SW 1271 (cell line): ENCODE measurements around the gene RPN1.

Source experiments
- DNase-seq, 2 experiments: peaks; one replicate each; lab custom pipeline; 2025; lab: John Stamatoyannopoulos, UW

RPN1 gene

DNA sequence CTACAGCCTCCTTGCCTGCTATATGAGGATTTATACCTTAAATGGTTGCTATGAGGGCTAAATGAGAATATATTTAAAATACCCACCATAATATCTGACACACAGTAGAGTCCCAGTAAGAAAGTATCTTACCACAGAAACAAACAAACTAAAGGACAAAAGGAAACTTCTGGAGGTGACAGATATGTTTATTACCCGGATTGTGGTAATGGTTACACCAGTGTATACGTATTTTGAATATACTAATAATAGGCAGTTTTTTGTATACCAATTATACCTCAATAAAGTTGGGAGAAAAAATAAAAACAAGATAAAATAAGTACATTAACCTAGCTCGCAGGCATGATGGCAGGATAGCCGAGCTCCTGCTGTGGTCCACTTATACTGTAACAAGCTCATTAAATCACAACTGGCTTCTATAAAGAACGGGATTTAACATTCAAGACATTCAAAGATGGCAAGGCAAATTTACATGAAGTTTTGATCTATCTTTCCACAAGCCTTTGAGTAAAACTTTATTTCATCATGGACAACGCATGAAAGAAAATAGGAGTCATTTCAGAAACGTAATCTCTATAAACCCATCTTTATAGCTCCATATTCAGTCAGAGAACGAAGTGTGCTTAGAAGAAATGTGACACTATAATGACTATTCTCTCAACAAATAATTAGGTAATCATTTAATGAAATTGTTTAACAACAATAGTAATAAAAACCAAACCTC, 1.5 kb downstream of the RPN1 start:
- no peak for DNase-seq

DNA sequence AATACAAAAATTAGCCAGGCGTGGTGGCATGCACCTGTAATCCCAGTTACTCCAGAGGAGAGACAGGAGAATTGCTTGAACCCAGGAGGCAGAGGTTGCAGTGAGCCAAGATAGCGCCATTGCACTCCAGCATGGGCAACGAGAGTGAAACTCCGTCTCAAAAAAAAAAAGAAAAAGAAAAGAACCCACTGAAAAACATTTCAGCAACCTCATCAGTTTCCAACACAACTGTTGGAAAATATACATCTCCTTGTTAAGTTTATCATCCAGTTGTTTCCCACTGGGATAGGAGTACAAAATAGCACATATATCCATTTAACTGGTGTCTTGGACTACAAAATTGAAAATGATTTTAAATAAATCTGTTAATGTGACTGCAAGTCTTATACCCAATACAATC, 2.2 kb downstream of the RPN1 start:
- DNase-seq: no peak

DNA sequence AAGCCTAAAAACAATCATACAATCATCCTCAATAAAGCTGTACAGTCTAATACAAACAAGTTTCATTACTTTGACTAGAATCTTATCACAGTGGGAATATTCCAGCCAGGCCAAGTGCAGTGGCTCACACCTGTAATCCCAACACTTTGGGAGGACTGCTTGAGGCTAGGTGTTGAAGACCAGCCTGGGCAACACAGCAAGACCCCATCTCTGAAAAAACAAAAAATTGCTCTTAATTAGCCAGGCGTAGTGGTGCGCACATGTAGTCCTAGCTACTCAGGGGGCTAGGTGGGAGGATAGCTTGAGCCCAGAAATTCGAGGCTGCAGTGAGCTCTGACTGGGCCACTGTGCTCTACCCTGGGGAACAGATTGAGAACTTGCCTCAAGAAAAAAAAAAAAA, 3.3 kb downstream of the RPN1 start:
- DNase-seq: no peak

DNA sequence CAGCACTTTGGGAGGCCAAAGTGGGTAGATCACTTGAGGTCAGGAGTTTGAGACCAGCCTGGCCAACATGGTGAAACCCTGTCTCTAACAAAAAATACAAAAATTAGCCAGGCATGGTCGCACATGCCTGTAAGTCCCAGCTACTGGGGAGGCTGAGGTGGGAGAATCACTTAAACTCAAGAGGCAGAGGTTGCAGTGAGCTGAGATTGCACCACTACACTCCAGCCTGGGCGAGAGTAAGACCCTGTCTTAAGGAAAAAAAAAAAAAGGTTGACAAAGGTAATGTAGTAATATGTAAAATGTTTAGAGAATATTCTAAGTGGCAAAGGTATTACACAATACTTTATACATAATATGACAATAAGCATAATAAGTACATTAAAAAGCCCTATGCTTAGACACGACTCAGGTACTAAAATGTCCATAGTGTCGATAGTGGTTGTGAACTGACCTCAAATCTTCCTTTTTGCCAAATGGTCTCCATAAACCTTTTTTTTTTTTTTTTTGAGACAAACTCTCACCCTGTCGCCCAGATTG, 16.5 kb downstream of the RPN1 start:
- DNase-seq: no peak

DNA sequence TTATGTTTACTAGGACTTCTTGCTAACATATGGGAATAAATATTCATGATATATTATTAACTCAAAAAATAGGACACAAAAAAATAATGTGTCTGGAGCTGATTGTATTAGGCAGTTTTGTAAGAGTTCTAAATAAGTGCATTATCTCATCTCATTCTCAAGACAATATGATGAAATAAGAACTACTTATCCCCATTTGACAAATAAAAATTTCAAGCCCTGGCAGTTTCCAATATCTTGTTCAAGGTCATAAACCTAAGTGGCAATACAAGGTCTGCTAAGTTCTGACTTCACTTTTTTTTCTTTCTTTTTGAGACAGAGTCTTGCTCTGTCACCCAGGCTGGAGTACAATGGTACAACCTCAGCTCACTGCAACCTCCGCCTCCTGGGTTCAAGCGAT, 18.3 kb downstream of the RPN1 start:
- no peak for DNase-seq

DNA sequence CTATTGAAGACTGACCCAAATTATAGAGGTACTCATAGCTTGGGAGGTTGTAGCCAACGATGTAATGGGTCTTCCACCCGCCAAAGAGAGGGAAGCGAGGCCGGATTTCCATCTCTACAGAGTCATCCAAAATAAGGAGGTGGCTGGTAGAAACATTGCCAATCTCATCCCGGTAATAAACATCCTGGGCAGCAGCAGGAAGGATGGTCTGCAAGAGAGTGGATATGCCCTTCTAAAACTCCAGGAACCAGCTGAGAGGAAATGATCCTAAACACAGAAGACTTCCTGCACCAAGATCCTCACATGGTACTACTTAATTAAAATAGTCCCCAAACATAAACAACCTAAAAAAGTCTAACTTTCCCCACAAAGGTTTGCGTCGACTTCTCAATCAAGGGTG, 20.7 kb downstream of the RPN1 start:
- no peak for DNase-seq

DNA sequence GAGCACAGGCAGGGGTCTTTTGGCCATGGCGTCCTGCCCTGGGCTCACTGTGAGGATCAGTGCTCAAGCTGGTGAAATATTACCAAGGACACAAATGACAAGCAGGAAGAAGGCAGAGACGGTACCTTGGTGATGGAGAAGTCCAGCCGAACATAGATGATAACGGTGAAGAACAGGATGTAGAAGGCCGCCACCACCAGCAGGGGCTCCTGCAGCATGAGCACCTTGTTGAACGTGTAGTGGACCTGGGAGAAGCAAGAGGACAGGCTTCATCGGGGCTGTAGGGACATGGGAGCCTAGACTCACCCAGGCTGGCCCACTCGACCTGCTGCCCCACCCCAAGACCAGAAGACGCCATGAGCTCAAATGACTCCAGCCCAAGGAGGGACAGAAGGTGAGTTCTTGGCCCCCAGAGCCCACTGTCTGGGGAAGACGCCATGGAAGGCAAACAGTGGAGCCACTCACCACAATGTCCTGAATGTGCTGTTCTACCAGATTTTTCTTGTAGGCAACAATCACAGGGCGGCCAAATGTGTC, 25.1 kb downstream of the RPN1 start:
- DNase-seq: no peak

DNA sequence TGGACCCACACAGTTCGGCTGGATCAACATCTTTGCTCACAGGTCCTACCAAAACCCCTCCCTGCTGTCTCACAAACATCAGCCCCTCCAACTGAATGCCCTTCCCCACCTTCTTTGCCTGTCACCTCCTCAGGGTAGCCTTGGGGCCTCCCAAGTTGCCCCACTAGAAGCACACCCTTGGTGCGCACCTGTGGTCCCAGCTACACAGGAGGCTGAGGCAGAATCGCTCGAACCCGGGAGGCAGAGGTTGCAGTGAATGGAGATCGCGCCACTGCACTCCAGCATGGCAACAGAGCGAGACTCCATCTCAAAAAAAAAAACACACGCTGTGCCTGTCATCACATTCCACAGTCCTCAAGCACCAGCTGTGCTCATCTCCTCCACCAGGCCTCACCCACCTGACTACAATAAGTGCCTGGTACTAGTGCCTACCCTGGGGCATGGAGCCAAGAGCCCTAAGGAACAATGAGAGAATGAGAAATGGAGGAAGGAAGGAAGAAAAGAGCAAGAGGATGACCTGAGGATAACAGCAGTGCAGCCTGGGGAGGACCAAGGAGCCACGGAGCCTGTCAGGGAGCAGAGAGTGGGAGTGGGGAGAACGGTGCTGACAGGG, 26.0 kb downstream of the RPN1 start:
- DNase-seq: no peak

DNA sequence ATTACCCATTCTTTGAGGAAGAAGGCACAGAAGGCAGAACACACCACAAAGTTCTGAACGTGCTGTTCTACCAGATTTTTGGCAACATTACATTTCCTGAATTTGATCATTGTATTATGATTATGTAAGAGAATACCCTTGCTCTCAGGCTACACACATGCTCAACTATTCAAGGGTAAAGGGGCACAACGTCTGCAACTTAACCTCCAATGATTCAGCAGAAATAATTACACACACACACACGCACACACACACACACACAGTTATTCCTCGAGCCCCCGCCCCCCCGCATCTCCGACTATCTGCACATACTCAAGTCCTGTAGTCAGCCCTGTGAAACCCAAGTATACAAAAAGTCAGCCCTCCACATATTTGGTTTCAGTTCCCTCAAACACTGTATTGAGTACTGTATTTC, 26.8 kb downstream of the RPN1 start:
- DNase-seq: no peak

DNA sequence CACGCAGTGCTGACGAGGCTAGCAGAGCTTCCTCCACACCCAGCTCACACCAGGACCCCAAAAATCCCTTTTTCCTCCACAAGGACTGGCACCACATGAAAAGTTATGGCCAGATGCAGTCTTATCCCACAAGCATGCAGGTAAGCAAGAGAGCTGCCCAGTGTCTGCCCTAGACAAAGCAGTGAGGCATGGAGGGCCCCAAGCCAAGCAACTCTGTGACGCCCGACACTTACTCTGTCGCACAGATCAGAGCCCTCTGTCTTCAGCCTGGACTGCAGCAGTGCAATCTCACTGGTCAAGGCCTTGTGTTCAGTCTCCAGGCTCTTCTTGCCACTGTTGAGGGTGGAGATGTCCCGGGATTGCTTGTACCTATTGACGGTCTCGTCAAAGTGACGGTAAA, 28.7 kb downstream of the RPN1 start:
- no peak for DNase-seq

DNA sequence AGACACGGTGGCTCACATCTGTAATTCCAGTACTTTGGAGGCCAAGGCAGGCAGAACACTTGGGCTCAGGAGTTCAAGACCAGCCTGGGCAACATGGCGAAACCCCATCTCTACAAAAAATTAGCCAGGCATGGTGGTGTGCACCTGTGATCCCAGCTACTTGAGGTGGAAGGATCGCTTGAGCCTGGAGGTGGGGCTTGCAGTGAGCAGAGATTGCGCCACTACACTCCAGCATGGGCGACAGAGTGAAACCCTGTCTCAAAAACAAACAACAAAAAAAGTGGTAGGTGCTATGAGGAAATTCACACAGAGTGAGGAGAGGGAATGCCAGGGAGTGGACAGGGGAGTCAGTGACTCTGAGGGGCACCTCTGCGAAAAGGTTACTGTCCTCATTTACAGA, 29.4 kb downstream of the RPN1 start:
- DNase-seq: no peak

DNA sequence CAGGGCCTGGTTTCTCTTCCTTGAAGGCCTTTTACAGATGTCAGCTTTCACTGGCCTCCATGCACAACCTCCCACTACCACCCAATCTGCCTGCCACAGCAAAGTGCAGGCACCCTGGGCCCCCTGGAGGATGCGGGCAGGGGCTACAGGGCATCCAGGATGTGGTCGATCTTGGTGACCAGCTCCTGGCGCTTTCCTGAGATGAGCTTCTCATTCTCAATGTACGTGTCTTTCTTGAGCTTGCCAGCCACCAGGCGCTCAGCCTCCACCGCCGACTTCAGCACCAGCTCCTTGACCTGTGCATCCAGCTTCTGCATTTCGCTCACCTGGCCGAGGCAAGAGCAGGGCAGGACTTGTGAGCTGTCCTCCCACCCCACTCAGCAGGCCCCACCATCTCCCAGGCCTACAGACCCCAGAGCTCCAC, 30.3 kb downstream of the RPN1 start:
- DNase-seq: no peak

DNA sequence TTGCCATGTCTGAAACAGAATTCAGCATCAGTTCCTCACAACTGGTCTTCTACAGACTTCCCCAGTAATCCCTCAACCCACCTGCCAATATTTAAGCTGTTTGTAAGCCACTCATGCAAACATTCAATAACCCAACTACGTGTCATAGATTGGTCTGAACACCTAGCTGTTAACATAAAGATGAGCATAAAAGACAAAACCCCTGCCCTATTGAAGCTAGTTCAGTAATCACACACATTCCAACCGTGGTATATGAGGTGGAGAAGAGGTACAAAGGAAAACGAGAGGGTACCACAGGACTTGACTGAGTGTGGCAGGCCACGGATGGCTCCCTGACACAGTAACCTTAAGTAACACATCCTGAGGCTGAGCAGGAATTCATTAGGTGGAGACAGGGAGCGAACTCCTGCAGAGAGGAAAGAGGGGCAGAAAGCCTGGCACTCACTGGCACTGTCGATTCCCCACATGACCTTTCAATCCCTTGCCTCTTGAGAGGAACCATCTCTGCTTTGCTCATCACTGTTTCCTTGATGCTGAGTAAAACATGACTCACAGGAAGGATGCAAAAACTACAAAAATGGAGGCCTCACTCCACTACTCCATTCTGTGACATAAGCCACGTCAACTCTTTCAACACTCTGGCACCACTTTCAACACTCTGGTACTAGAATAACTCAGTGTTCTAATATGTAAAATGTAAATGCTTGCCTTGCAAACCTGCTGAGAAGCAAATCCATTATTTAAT, 31.3 kb downstream of the RPN1 start:
- DNase-seq: peak; percentile 75 to 82

DNA sequence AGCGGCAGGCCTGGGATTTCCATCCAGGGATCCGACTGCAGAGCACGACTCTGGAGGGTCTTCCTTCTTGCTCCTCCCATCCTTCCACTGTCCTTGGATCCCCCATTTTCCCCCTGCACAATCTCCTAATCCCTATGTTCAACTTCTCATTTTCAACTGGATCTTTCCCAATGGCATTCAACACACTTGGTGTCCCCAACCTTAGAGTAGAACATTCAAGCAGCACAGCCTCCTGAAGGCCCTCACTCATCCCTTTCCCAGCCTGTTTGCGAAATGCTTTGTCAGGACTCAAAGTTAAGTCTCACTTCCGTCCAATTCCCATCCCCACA, 32.3 kb downstream of the RPN1 start:
- no peak for DNase-seq

DNA sequence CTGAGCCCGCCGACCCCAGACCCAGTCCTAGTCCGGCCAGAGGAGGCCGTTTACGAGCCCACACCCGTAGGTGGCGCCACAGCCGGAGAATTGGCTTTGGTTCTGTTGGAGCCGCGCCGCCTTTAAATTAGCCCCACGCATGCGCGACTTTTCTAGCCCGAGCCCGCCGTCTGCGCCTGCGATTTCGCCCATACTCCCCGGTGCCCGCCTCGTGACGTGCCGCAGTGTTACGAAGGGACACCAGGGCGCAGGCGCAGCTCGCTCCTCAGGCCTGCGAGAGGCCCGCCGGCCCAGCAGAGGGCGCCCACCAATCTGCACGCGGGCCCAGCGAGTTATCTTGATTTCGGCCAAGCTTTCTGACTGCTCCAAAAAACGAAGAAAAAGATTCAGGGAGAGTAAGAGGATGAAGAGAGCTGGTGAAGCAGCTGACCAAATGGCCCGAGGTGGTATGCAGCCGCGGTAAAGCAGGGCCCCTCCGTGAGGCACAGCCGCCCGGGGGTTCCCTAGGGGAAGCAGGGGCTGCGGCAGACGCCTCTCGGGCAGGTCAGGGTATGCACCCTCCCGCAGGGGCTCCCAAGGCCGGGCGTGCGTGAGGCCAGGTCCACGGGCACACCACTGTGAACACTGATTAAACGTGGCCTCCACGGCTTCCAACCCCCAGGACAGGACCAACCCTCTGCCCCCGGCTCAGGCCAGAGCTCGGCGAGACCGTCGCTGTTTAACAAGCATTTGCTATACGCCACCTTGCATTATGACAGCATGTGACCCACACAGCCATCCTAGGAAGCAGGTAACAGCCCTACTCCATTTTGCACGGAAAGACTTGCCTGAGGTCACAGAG, 32.8 kb downstream of the RPN1 start:
- DNase-seq: peak; percentile 88 to 95

DNA sequence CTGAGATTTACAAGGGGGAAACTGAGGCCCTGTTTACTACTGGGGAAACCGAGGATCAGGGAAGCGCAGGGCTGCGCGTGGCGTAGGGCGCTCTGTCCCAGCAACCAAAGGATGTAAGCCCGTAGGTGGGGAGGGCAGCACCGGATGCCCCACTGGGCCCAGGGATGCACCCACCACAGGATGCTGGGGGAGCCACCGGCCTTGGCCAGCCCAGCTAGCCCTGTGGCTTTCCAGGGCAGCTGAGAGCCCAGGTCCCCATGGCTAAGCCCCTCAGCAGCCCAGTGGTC, 33.4 kb downstream of the RPN1 start:
- DNase-seq: no peak

DNA sequence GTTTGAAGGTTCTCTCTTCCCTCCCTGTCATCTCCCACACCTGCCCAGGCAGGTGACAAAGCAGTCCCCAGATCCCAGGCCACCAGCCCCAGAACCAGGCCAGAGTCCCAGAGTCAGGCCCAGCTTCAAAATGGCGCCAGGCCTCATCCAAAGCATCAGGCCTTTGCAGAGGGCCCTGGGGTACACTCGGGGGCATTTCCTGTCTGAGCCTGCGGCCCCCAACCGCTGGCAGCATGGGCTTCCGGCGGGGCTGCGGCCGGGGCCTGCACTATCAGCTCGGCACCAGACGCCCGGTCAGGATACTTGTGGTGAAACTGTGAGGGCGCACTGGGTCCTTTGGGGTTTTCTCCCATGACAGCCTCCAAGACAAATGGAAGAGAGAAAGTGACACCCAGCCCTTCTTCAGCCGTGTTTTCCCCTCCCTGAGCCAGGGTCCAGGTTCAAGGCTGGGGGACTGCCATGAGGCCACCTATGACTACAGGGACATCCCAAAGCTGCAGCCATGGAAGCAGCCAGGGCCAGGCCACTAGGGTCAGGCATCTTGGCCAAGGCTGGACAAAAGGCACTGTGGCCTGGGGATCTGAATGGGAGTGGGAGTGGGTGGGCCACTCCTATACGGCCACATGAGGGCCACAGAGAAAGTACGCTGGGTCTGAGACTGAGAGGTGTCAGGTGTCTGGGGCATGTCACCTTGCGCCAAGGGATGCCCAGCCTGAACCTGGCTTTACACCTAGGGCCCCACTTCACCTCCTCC, 33.9 kb downstream of the RPN1 start:
- DNase-seq: no peak

DNA sequence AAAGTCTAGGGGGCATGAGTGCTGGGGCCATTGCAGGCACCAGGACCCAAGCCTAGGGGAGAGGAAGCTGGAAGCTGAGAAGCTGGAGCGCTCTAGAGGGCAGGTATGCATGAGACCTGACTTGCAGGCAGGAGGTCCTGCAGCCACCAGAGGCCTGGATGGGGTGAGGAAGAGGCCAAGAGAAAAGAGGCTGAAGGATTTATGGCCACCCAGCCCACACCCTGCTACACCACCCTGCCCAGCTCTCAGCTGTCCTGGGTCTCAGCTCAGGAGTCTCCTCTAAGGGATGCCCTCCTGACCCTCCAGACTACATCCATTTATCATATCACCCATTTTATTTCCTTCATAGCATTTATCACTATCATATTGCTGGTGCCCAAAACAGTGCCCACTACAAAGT, 36.5 kb downstream of the RPN1 start:
- no peak for DNase-seq

DNA sequence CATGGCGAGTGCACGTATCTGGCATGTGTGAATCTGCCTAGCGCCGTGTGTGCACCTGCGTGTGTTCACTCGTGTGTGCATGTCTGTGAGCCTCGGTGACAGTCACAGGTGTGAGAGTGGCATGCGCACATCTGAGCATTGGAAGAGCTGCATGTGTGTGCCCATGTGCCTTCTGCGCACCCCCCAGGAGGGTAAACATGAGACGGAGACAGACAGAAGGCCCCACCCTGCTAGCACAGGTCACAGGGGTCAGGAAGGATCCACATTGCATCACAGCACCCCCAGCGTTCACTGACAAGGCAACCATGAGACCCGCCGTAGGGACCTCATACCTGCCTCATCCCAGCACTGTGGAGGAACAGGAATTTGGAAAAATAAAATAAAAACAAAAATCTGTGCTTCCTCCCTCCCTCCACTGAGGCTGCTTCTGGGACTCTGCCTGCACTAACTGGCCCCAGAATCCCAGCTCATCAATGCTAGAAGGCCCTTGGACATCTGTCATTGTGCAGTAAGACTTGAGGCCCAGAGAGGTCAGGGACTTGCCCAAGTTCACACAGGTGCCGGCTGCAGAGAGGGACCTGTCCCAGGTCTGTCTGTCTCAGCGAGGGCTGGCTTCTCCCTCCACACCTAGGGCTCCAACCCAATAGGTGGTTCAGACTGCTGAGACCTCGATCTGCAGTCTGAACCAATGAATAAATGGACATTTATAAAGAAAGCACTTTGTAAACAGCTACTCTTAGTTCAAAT, 37.4 kb downstream of the RPN1 start:
- DNase-seq: no peak

DNA sequence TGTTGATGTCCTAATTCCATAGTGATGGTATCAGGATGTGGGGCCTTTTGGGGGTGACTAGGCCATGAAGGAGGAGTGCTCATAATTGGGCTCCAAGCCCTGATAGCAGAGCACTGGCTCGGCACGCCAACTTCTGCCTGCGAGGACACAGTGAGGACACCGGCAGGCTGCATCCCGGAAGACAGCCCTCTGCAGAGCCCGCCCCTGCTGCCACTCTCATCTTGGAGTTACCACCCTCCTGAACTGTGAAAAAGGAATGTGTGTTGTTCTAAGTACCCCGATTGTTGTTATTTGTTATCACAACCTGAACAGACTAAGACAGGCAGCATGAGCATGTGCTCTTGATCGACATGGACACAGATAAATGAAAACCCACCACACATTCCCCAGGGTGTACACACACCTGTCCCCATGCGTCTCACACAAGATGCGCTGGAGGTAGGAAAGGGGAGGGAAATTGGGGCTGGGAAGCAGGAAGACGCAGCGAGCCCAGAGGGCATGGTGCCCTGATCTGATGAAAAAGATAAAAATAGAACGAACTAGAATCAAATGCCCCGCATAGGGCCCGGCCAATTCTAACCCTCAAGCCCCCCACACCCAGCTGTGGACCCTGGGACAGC, 40.1 kb downstream of the RPN1 start:
- DNase-seq: no peak
